NCI-H446 (cell line): ENCODE results near the gene CPEB3.
A peak's percentile ranks its signal among the peaks of the same experiment; 100 is the strongest.
"Not testable (repeated sequence)": the region's sequence is repeated elsewhere in the genome, so short reads cannot be mapped to it uniquely, and the experiment has no call there.

ENCODE experiments used
- DNase-seq, 2 experiments: peaks; one replicate each; lab custom pipeline; 2025; lab: John Stamatoyannopoulos, UW

The CPEB3 gene

DNA sequence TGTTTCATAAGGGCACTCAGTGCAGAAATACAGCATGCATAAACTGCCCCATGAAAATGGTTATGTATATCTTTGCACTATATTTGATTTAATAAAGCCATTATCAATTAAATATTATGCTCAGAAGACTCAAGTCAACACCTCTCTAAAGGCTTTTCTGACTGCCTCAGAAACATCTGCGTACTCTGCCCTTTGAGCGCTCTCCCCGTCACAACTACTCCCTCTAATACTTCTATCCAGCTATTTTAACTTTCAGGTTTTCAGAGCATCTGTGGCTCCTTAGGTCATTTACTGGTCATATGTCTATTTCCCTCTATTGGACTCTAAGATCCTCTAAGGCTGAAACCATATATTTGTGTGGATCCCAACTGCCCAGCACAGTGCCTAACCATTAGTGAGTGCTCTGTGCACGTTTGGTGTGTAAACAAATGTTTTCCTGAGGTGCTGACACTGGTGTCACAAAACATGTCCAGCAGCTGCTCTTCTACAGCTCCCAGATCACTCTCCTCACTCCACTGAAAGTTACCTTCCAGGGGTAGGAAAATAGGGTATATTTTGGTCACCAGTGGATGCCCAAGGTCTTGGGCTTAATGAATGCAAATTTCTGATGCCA is 188.2 kb downstream of the CPEB3 start:
- DNase-seq, result no peak

DNA sequence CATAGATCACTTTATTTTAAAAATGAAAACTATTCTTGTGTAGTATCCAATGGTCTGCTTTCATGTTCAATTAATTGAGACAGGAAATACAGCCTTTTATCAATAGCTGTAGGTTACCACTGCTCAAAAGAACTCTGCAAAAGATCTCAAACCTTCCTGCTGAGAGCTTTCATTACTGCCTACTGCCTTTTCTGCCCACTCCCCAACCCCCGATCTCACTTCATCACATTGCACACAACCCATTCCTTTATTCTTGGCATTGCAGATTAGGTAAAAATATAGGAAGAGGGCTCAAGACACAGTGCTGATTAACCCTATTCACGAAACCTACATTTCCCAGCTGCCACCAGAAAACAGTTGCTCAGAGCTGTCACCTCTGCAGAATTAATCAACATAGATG is 195.9 kb downstream of the CPEB3 start:
- no peak for DNase-seq

DNA sequence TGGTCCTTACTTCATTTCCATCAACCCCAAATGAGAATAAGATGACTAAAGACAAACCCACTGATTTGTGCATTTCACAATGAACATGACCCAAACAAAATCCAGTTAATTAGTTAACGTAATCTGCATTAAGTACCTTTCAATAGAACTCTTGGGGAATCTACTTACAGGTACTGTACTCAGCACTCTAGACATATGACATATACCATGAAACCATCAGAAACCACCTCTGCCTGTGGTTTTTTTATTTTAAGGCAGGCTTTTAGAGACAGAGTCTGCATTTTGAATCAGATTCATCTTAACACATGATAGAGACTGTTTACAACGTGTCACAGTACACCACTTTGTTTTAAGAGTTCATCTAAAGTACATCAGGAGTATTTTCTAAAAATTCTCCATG is 198.9 kb downstream of the CPEB3 start:
- no peak for DNase-seq

DNA sequence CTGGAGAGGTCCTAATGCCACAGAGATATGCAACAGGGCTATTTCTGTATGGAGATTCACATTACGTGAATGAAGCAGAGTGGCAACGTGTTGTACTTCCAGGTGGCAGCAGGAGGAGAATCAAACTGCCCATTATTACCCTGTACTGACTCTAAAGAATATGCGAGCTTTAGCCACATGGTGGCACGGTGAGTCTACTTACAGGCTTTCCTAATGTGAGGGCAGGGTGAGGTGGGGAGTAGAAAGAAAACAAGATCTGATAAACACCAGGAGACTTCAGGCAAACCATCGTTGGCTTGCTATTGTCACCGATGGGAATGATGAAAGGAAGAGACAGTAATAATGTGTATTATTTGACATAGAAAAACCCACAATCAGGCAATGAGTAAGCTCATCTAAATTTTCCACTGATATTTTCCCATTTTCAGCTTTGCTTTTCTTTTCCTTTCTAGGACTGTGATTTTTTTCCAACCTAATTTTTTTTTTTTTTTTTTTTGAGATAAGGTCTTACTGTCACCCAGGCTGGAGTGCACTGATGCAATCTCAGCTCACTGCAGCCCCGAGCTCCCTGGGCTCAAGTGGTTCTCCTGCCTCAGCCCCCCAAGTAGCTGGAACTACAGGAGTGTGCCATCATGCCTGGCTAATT is 203.0 kb downstream of the CPEB3 start:
- peak; percentile 59 to 77 for DNase-seq

DNA sequence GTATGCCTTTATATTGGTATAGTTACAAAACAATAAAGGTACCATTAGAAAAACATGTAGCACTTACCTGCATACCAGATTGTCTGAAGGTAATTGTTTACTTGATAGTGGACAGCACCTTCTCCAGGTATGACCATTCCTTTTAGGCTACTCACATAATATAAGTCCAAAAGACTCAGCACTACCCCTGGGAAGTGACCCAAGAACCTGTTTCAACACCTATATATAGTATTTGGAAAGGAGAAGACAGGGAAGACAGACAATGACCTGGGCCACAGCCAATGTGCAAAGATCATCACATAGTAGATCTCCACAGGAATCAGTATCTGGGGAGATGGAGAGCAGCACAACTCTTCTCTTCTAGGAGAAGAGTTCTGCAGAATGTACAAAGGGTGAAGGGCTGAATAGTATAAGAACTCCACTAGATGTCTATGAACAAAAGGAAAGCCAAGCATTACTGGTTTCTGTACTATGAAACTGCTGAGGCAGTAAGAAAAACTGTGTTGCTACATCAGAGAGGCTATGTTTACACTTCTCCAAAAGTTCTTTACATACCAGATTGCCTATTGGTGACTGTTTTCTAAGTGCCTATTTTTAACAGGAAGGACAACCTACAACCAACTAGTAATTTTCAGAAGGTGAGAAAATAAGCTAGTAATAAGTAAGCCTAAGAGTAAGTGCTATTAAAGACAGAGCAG is 208.1 kb downstream of the CPEB3 start:
- no peak for DNase-seq

DNA sequence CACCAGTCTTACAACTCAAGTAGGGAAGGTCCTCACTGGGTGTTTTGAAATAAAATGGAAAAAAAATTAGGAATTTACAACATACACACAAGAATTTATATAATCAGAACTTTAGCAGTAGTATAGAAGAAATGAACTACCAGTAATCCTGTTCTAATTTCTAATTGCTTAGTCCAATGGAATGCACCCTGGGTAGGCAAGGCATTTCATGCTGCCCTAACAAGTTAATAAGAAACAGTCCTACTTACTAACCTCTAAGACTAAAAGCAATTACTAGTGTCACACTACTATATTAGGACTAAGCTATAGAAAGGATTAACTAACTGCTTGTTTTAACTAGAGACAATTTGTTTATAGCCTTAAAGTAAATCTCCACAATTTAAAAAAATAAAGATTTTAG is 209.2 kb downstream of the CPEB3 start:
- no peak for DNase-seq

DNA sequence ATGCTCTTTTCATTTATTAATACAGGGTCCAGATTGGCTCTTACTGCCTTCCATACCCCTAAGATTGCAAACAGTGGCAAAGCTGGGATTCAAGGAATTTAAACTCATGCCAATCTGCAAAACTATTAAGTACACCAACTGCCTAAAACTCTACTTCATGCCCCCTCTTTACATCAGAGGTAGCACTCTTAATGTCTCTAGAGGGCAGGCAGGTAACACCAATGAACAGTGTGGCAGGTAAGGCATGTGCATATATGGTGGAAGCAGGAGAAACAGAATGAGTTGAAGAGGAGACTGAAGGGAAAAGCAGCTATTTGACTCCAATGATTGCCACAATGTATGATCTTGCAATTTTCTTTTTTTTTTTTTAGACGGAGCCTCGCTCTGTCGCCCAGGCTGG is 210.6 kb downstream of the CPEB3 start:
- no peak for DNase-seq

DNA sequence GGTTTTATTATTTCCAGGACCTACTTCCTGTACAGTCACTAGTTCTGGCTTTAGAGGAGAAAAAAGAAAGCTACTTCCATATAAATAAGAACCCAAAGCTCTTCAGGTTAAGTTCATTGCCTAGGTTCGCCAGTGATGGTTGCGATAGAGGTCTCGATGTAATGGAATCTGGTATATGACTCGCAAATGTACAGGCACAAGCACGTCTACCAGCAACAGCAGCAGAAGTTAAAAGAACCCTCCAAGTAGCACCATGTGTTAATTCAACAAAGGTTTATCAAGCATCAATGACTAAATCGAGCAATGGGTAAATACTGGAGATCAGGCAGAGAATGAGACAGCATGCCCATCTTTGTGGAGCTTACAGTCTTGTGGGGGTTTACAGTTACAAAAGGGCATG is 211.9 kb downstream of the CPEB3 start:
- DNase-seq, result no peak

DNA sequence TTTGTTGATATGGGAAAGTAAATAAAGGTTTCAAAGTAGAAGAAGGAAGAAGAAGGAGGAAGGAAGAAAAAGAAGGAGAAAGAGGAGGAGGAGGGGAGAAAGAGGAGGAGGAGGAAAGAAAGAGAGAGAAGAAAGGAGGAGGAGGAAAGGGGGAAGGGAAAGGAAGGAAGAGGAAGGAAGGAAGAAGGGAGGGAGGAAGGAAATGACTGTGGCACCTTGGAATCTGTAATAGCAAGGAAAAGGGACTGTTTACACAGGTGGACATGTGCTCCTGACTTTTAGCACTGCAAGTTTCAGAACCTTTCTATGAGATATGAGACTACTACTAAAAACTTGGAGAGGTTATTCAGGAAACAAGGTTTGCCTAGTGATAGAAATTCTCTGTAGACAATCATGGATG is 214.2 kb downstream of the CPEB3 start:
- DNase-seq, result no peak

DNA sequence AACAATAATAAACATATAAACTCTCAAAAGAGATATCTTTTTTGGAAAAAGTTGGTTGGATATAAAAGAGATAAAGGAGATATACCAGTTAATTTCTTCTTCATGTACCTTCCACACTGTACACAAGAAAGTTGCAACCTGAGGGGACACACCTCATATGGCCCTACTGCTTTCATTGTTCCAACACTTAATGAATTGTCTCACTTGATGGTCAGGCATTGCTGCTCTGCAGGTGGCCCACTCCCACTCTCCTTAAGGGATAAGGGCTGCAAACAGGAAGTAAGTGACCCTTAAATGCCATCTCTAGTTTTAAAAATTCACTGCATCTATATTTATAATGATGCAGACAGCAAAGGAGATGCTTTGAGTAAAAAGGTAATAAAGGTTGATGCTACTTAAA is 215.0 kb downstream of the CPEB3 start:
- DNase-seq, result no peak

DNA sequence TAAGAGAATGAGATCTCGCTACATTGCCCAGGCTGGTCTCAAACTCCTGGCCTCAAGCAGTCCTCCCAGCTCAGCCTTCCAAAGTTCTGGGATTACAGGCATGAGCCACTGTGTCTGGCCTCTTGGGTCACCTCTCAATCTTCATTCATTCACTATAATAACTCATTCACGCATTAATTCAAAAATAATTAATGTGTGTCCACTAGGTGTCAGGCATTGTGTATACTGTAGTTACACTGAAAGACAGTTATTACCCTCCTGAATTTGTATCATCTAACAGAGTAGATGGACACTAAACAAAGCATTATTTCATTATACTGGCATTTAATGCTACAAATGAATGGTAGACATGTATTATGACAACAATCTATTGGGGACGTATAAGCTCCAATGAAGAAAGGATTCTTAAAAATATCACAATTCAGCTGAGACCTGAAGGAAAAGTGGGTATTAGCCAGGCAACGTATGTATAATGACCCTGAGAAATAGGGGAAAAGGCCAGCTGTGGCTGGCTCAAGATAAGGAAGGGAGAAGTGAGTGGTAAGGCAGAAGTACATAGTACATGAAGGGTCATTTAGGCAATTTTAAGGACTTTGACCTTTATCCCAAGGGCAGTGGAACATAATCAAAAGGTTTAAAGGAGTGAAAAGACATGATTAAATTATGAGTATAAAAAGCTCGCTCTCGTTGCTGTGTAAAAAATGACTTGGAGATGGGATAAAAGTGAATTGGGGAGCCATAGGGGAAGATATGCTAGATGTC is 216.6 kb downstream of the CPEB3 start:
- DNase-seq, result no peak

DNA sequence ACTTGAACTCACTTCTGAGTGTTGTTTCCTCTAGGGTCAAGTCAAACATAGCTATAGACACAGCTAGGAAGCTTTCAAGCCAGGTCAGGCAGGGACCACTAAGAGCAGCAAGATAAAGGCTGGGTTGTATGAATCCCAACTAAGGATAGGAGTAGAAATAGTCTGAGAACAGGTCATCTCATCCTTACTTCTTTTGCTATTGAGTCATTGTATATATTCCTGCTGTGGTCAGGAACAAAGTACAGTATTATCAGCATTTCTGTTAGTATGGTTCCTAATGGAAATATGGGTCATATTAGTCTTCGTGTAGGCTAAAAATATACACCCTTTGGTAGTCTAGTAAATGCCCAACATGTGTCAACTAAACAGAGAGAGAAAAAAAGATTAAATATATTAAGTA is 222.0 kb downstream of the CPEB3 start:
- DNase-seq, result no peak

DNA sequence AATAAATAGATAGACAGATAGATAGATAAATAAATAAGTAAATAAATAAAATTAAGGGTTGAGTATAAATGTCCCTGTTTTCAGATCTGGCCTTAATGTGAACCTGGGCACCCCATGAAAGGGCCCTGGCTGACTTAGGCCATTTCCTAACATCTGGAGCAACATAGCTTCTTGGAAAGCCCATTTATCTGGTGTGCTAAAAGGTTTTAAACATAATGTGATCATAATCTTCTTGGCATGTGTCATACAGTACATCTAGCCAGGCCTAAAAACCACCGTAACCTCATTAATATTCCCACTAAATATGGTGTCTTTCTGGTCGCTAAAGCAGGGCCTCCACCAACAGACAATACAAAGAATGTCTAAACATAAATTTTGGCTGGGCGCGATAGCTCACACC is 224.5 kb downstream of the CPEB3 start:
- no peak for DNase-seq

DNA sequence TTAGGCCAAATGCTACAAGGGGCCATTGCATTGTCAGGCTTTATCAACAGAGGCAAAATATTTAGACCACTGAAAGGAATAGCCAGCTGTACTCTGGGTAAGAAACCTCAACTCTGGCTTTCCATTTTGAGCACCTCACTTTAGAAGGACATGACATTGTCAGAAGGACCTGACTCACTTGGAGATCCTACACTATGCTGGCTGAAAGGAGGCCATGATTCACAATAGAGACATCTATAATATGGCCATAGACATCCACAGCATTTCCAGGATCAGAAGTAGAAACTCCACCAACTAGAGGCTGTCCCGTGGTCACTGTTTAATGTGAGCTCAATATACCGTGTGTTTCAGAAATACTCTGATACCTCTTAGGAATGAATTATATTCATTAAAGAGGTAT is 226.4 kb downstream of the CPEB3 start:
- DNase-seq, result no peak

DNA sequence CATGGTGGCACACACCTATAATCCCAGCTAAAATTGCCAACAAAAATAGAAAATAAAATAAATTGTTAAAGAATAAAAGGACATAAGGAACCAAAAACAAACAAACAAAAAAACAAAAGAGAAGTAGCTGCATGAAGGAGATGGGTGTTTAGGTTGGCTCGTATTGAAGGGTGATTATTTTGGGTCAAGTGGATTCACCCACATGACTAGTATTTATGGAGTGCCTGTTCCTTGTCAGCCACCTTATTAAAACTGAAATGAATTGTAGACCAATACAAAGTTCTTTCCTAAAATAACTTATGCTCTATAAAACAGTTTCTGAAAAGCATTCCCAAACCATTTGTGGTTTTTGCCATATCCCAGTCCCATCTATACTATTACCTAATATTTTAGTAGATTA is 228.6 kb downstream of the CPEB3 start:
- no peak for DNase-seq

DNA sequence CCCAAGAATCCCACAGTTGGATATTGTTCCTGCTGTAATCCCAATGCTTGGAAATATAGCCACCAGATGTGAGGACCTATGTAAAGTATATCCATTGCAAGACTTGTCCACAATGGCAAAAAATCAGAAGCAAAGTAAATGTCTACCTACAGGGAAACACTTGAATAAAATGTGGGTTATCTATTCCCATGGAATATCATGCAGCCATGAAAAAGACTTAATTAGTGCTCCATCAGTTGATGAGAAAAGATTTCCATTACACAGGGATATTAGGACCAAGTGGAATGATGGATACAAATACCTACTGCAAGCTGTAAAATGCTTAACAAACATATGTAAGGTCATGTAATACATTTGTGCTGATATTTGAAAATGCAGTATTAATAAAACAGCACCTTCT is 236.1 kb downstream of the CPEB3 start:
- DNase-seq, result no peak

DNA sequence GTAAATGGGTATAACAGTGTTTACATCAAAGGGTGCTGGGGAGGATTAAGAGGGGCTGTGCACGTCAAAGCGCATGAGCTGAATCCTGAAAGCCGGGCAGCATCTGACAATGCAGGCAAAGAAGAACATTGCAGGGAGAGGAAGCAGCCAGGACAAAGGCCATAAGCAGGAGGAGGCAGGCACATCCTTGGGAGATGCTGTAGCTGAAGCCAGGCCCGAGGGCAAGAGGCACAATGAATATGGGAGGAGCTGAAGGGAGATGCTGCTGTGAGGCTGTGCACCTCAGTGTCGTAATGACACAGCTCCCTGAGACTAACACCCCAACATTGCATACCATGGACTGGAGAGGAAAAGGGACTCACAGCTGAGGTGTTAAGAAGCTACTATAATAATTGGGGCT is 238.1 kb downstream of the CPEB3 start:
- DNase-seq, result no peak

DNA sequence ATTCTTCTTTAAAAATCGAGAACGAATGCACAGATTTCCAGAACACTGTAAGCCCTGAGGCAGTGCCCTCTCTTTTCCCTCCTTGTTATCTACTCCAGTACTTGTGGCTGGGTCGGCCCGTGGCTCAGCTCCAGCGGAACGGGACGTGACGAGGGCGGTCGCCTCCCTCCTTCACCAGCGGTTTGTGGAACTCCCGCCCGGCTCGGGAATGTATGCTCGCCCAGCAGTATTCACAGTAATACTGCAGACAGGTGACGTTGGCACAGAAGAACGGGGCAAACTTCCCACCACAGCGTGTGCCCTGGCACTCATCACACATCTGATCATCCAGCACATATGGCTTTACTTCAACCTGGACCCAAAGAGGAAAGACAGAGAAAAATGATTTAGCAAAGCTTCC is 238.8 kb downstream of the CPEB3 start:
- peak in 1 of 2 experiments; percentile 15 for DNase-seq

DNA sequence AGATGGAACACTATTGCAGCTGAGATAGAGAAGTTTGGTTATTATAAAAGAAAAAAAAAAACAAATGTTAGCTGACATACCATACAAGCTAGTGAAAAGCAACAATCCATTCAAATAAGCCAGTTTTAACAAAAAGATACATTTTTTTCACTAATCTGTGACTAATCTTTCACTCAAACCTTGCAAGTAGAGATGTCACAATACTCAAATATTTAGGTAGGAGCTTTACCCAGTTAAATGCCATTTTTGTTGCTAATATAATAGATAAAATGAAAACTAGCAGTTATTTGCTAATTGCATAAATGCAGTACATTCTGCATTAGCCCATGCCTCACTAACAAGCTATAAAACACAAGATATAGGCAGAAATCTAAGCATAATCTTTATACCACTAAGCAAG is 243.7 kb downstream of the CPEB3 start:
- DNase-seq, result no peak

DNA sequence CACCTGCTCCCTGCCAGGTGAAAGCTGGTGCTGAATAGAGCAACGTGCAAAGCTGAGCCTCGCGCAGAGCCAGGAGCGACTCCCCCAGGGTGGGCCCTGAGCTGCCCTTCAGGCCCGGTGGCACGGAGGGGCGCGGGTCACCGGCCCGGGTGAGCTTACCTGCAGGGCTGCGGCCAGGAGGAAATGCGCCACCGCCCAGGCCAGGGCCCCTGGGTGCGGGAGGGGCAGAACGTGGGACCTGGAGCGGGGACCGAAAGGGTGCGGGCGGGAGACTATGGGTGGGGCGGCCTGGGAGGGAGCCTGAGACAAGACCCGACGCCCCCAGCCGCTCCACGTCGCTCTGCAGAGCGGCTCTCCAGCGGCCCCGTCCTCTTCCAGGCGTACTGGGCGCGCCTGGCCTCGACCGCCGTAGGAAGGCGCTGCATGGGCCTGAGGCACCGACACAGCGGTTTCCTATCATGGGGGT is 245.2 kb downstream of the CPEB3 start:
- DNase-seq, result no peak

DNA sequence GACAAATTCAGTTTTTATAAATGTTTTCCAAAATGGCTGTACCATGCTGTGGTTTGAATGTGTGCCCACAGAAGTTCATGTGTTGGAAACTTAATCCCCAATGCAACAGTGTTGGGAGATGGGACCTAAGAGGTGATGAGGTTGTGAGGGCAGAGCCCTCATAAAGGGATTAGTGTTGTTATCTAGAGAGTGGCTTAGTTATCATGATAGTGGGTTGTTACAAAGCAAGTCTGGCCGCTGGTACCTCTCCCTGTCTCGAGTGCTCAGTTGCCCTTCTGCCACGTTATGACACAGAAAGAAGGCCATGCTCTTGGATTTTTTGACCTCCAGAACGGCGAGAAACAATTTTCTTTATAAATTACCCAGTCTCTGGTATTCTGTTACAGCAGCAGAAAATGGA is 248.3 kb downstream of the CPEB3 start:
- DNase-seq, result no peak

DNA sequence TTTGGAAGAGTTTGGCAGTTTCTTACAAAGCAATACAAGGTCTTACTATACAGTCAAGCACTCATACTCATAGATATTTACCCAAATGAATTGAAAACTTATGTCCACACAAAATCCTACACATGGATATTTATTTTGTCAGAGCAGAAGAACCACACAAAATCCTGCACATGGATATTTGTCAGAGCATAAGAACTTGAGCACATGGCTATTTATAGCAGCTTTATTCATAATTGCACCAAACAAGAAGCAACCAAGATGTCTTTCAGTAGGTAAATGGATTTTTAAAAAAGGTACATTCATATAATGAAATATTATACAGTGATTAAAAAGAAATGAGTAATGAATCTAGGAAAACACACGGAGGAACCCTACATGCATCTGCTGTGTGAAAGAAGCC is 251.9 kb downstream of the CPEB3 start:
- DNase-seq, result no peak

DNA sequence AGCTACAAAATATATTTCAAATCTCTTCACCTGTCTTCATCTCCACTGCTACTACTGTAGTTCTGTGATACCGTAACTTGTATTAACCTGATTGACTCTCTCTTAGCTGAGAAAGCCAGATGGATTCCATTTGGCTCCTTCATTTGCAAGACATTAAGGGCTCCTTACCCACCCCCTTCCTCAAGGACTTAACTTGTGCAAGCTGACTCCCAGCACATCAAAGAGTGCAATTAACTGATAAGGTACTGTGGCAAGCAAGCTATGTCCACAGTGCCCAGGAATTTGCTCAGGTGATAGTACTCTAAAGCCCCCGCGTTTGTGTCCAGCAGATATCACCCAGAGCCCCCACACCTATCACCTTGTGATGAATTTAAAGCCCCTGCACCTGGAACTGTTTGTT is 257.8 kb downstream of the CPEB3 start:
- not testable (repeated sequence) for DNase-seq
